CD4-positive, alpha-beta T cell treated with Interleukin-15 for 1 hour (primary cell): ENCODE data around the gene TBC1D1.

ENCODE experiments used
- DNase-seq: peaks from one replicate; pipeline ENCODE4 v3.0.0-alpha.2; 2020

The TBC1D1 gene, protein sequence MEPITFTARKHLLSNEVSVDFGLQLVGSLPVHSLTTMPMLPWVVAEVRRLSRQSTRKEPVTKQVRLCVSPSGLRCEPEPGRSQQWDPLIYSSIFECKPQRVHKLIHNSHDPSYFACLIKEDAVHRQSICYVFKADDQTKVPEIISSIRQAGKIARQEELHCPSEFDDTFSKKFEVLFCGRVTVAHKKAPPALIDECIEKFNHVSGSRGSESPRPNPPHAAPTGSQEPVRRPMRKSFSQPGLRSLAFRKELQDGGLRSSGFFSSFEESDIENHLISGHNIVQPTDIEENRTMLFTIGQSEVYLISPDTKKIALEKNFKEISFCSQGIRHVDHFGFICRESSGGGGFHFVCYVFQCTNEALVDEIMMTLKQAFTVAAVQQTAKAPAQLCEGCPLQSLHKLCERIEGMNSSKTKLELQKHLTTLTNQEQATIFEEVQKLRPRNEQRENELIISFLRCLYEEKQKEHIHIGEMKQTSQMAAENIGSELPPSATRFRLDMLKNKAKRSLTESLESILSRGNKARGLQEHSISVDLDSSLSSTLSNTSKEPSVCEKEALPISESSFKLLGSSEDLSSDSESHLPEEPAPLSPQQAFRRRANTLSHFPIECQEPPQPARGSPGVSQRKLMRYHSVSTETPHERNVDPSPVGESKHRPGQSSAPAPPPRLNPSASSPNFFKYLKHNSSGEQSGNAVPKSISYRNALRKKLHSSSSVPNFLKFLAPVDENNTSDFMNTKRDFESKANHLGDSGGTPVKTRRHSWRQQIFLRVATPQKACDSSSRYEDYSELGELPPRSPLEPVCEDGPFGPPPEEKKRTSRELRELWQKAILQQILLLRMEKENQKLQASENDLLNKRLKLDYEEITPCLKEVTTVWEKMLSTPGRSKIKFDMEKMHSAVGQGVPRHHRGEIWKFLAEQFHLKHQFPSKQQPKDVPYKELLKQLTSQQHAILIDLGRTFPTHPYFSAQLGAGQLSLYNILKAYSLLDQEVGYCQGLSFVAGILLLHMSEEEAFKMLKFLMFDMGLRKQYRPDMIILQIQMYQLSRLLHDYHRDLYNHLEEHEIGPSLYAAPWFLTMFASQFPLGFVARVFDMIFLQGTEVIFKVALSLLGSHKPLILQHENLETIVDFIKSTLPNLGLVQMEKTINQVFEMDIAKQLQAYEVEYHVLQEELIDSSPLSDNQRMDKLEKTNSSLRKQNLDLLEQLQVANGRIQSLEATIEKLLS (N-terminal part only)

DNA sequence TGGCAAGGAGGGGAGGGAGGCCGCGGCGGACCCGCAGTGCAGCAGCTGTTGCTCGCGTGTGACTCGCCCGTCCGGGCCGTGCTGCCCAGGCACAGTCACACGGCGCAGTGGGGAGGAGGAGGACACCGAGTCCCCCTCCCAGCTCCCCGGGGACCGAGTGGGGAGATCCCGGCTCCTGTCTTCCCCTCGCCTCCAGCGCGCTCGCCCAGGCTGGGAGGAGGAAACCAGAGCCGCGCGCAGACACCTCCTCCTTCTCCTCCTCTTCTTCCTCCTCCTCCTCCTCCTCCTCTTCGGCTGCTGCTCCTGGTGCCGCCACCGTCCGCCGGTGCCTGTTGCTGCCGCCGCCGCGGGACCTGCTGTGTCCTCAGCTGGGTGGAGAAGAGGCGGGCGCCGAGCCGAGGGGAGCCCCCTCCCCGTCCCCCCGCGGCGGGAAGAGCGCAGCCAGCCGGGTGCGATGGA, at the start of gene TBC1D1:
TBC1D1 (plus strand) TSS at position 284 of the 459 bp plus-strand sequence. CDS start 11,012 bp downstream, outside the sequence.
- DNase-seq, result peak; percentile 47

DNA sequence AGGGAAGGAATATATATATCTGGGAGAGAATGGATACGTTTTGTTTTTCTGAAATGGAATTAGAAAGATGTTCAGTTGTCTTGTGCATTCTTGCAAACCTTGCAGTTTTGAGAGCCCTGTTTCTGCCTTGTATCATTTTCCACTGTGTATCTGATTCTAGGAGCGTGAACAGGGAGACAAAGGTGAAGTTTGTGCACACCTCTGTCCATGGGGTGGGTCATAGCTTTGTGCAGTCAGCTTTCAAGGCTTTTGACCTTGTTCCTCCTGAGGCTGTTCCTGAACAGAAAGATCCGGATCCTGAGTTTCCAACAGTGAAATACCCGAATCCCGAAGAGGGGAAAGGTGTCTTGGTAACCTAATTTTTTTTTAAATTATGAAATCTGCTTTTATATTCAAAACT, 46.7 kb upstream of the TBC1D1 start:
- DNase-seq, result no peak

DNA sequence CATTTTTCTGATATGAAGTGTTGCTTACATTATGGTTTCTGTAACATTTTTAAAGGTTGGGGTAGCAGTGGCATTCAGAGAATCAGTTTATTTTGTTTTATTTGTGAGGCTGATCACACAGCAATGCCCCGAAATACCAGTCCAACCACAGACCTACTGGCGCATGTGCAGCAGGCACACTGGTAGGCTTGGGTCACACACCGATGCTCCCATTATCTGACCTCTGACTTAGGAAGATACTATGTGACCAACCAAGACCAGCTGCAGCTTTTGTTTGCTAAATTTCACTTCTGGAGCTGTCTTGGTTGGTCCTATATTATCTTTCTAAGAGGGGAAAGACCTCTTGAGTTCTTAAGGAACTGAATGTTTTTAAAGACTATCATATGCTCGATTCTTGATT, 45.7 kb upstream of the TBC1D1 start:
- no peak for DNase-seq

DNA sequence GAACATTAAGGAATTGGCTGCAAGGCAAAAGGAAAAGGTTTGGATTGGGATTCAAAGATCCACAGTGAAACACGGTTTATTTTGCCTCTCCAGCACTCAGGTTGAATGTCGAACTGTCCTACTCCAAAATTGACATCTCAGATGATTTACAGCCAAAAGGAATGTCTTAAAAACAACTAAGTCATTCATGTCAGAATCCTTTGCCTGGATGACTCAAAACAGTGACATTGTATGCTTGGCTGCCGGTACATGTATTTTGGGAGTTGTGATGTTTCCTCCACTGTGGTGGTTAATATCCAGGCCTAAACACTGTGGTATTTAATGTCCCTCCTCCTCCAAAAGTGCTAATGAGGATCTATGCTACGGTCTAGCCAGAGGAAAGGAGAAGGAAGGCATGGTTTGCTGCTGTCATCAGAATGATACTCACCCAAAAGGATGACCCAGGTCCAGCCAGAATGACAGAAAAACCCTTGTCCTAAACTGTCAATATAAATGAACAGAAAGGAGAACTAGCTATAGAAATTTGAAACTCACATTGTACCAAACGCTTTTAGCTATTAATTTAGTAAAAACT, 43.5 kb upstream of the TBC1D1 start:
- no peak for DNase-seq

DNA sequence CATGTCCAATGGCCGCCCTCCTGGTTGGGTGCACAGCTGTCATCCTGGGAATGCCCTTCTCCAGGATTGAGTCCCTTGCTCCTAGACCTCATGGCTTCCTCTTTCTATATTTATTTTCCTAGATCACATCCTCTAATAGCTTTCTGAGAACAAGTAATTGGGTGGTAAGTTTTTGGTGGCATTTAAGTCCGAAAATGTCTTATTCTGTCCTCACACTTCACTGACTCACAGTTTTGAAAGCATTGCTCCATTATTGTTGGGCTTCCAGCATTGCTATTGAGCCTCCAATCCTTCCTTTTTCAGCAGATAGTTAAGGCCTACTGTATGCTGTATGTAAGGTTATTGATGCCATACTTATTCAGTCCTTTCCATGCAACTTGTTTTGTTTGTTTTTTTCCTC, 38.5 kb upstream of the TBC1D1 start:
- no peak for DNase-seq

DNA sequence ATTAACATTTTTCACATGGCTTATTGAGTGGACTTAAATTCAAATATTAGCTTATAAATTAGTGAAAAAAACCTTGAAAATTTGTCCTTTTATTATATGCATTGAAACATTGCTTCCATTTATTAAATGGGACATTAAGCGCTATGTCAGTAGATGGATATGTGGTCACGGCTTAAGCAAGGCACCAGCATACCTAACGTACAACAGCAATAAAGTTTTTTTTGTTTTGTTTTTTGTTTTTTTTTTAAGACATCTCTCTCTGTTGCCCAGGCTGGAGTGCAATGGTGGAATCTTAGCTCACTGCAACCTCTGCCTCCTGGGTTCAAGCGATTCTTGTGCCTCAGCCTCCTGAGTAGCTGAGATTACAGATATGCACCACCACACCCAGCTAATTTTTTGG, 32.8 kb upstream of the TBC1D1 start:
- DNase-seq, result no peak

DNA sequence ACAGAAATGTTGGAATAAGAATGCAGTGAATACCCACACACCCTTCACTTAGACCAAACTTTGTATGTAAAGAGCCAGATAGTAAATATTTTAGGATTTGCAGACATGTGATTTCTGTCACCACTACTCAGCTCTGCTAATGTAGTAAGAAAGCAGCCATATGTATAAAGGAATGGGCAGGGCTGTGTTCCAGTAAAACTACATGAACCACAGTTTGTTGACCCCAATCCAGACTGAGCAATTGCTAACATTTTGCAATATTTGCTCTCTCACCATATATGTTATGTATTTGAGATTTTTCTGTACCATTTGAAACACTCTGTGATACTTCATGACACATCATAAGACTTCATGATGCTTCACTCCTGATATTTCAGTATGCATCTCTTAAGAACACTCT, 32.0 kb upstream of the TBC1D1 start:
- DNase-seq, result no peak

DNA sequence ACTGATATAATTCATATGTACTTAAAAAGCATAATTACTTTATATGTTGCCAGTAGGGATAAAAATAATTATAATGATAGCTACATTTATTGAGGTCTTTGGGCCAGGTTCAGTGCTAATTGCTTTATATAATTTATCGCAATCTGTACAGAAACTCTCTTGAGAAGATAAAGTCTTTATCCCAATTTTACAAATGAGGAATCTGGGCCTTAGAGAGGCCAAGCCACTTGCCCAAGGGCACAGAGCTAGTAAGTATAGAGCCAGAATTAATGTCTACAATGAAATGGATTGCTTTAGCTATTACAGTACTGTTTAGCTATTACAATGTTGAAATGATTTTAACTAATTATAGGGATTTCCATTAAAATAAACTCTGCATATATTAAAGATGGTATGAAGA, 30.6 kb upstream of the TBC1D1 start:
- DNase-seq, result no peak

DNA sequence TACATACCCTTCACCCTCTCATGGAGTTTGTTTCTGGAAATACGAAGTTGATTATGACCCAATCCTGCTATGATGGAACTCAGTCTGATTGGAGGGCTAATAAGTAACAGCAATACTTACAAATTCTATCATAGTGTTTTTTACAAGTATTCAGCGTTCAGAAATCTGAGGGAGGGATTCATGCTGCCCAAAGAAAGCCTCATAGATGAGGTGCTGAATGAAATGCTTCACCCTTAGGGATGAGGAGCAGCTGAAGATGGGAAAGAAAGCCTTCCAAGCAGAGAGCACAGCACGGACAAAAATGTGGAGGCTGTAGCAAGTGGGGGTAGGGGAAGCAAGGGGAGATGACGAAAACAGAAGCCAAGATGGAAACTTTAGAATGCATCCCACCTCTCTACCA, 27.9 kb upstream of the TBC1D1 start:
- DNase-seq, result no peak

DNA sequence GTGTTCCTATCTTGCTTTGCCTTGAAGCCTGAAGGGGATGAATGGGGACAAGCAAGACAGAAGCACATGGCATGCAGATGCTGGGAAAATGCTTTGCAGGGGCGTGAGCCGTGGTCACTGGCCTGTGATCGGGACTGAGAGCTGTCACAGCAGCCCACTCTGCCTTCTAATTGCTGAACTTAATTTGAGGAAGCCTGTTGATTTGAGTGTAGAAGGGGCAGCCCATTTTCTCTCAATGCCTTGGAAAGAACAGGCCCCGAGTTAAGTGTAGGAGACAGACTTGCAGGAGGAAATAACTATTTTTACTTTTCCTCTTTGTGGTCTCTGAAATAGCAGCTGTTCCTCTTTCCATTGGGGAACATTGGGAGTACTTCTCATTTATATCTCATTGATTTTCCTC, 26.1 kb upstream of the TBC1D1 start:
- DNase-seq, result no peak

DNA sequence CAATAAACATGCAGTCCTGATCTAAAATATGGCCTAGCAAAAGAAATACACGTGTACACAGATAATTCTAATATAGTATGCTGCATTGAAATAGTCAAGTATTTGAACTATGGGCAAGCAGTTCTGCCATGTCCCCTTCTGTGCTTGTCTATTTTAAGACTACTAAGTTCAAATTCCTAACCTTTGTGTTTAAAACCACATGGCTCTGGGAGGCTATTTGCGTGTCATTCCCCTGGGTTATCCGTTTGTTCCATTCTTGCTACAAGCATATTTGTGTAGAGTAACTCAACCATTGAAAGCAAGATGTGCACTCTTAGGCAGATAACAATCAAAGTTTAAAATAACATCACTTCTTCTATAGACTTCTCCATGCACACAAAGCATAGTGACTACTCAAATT, 25.4 kb upstream of the TBC1D1 start:
- no peak for DNase-seq

DNA sequence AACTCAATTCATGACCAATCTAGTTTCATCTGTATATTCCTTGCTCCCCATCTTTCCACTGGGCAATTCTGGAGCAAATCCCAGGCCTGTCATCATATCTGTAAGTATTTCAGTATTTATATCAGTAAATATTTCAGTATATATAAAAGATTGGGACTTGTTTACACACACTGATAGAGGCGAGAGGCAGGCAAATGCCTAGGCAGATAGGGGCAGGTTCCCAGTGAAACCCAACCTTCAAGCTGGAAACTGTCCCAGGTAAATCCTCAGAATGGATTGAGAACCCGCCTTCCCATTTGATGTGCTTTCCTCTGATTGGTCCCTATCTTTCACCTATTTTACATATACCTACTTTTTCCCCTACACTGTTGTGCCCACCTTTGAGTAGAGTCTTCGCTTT, 23.8 kb upstream of the TBC1D1 start:
- DNase-seq, result no peak

DNA sequence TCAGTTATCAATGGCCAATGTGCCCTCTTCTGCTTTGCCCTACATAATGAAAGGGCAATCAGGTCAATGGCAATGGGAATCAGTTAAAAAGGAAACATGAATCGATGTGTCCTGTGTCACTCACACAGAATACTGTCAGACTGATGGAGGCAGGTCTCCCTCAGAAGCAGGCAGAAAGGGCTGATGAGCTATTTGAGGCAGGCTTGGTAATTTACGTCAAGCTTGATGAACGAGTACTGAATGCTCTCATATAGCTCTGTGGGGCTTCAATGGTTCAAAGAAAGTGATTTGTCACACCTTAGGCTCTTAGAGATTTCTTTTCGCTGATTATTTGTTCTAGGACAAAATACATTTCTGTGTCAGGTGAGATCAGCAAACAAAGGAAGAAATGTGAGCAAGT, 22.6 kb upstream of the TBC1D1 start:
- no peak for DNase-seq

DNA sequence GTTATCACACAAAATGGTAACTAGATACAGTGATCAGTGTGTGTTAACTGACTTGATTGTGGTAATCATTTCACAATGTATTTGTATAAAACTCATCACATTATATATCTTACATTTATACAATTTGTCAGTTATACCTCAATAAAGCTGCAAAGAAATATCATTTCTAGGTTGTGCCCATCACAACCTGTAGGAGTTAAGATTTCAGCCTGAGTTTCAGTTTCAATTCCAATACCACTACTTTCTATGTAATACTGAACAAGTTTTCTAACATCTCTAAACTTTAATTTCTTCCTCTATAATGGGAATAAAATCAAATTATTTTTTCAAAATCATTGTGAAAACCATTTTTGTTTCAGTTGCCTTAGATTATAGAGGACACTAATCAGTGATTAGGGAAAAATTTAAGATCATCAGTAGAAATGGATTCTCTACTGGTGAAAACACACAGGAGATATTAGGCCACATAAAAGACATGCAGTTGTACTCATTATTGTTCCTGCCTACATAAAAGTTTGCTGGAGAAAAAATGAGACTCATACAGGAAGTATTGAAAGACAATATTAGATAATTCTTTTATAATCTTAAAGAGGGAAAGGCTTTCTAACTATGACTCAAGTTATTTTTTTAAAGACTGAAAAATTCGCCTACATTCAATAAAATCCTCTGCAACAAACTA, 18.4 kb upstream of the TBC1D1 start:
- no peak for DNase-seq

DNA sequence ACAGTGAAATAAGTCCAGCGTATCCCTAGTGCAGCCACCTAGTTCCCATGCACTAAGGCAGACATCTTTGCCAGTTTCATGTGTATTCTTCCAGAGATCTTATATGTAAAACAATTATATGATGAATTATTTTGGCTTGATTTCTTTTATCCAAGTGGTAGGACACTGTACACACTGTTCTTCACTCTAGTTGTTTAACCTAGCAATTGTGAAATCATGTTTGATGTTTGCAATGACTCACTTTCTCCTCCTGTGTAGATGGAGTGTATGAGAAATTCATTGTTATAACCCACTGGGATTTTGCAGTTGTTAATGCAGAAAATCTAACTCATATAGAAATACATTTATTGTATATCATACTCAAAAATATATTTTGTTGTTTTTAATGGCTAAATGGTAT, 17.5 kb upstream of the TBC1D1 start:
- DNase-seq, result no peak

DNA sequence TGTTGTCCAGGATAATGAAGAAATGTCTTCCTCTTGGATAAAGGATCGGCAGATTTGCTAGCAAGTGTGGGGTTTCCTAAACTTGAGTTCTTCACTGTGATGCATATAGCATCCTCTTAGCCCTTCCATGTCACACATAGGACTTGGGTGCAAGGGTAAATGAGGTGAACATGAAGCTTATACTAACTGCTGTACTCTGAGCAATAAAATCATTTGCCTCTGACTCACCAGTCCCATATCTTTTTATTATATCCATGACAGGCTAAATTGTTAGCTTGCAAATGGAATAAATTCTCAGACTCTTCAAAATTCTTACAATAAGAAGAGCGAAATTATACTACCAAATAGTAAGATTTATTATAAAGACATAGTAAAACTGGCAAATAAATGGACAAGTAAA, 14.7 kb upstream of the TBC1D1 start:
- DNase-seq, result no peak

DNA sequence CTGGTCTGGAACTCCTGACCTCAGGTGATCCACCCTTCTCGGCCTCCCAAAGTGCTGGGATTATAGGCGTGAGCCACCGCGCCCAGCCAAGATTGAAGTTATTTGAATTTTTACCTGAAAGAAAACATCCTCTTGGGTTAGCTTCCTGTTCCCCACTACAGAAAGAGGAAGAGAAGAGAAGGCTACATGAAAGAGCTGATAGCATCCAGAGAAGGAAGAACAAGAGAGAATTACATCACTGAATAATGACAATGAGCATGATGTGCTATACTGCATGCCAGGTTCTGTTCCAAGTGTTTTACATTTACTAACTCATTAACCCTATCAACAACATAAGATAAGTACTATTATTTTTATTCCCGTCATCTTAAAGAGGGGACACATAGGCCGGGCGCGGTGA, 11.5 kb upstream of the TBC1D1 start:
- DNase-seq, result no peak

DNA sequence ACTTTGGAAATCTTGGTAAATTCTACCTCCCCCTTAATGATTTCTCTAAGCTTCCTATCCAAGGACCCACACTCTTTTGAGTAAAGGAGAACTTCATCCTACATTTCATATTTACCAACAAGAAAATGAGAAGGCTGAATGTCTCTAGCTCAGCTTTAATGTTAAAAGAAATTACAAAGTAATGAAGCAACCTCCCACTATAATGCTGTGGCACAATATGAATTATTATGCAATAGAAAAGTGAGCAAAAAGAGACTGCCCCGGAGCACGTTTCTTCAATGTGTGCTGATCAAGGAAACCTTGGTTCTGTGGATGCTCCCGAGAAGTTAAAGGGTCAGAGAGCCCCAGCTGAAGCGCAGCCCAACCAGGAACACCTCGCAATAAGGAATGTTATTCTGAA, 9.1 kb upstream of the TBC1D1 start:
- DNase-seq, result no peak

DNA sequence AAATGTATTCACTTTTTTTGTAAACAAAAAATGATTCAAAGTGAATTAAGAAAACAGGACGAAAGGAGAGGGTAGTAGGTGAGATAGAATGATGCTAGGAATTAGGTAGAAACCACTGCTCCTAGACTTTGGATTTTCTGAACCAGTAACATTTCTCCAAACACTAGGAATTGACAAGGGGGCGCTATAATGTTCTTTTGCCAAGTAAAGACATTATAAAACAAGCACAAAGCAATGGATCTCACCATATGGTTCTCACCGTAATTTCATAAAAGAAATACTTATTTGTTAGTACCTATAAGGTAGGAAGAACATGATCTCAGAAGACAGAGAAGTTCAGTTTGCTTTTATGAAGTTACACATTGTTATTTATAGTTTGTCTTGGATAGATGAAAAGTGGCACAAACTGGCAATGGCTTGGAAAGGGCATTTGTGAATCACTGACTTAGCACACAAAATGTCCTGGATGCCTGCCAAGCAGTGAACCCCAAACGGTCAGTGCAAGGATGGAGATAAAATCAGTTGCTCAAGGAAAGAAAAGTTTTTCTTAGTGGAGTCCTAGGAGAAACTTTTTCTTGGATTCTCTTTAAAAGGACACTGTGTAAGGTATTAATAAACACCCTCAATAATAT, 8.1 kb upstream of the TBC1D1 start:
- no peak for DNase-seq

DNA sequence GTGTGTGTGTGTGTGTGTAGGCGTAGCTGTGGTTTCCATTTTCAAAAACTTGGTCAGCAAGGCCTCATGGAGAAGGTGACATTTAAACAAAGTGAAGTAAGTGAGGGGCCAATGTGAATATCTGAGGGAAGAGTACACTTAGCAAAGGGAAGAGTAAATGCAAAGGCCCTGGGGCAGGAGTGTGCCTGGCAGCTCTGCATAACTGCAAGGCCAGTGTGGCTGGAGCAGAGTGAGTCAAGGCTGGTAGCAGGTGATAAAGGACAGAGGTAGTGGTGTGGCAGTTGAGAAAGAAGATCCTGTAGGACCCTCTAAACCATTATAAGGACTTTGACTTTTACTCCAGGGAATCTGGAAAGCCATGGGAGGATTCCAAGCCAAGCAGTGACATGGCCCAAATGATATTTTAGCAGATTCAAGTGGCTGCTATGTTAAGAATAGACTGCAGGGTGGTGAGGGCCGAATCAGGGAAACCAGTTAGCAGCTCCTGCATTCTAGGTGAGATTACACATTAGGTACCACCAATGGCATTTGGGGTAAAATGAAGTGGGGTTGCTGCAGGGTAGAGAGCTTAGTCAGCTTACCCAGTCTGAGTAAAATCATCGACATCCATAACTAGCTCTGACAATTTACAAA, 5.9 kb upstream of the TBC1D1 start:
- no peak for DNase-seq

DNA sequence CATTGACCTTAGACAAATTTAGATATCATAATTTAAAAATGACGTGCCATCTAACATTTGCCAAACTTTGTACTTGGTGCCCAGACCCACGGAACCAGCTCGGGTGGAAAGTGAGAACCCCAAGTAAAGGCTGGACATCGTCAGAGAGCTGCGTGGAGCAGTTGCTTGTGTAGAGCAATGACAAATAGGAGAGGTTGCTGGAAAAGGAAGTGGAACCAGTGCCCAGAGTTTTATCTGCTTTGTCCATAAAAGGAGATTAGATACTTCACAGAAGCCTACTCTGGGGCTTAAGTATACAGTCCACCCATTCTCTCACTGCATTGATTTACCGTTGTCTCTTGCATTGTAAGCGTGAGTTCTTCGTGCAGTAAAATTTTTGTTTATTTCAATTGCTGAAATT, 5.4 kb upstream of the TBC1D1 start:
- DNase-seq, result no peak
